D341Med (cell line): ENCODE results near the gene PREP.
"Not testable (repeated sequence)": the region's sequence is repeated elsewhere in the genome, so short reads cannot be mapped to it uniquely, and the experiment has no call there.

Source experiments
- DNase-seq: peaks from one replicate; pipeline ENCODE4 v3.0.0; 2012; ENCODE audit warnings: low spot score

Gene PREP

DNA sequence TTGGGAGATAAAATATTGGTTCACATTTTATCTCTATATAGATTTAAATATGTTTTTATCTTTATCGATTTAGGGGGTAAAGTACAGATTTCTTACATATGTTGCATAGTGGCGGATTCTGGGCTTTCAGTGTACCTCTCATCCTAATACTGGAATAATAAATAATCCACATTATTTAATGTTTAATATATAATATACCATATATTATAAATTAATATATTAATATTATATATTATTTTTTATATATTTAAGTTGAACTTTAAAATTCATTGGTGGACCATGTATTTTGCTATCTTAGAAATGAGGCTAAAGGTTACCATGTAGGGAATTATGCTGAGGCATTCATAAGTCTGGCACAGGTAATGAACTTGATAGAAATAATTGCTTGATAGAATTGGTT lies 133.5 kb downstream of the PREP start:
- DNase-seq = no peak

DNA sequence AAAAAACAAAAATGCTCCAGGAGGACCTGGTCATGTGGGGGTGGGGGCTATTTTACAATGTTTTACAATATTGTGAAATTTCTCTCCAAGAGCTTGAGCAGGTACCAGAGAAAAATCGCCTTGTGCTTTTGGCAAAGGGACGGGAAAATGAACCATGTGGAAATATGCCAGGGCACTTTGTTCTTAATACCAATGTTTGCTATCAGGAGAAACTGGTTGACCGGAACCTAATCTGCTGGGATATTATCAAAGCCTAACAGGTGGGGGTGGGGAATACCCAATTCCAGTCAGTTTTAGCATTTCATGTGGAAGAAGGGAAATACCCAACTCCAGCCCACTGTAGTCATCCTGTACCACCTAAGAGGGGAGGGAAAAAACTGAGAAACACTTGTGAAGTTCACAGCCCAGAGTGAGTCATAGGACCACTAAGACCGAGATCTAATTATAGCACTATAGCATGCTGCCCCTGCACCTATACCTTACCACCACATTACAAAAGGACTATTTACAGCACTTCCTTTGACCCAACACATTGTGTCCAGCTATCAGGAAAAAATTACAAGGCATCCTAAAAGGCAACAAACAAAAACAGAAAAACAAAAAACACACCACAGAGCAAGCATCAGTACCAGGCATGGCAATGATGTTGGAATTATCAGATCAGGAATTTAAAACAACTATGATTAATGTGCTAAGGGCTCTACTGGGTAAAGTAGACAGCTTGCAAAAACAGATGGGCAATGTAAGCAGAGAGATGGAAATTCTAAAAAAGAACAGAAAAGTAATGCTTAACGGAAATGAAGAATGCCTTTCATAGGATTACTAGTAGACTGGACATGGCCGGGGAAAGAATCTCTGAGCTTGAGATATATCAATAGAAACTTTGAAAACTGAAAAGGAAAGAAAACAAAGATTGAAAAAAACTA lies 138.9 kb downstream of the PREP start:
- DNase-seq = no peak

DNA sequence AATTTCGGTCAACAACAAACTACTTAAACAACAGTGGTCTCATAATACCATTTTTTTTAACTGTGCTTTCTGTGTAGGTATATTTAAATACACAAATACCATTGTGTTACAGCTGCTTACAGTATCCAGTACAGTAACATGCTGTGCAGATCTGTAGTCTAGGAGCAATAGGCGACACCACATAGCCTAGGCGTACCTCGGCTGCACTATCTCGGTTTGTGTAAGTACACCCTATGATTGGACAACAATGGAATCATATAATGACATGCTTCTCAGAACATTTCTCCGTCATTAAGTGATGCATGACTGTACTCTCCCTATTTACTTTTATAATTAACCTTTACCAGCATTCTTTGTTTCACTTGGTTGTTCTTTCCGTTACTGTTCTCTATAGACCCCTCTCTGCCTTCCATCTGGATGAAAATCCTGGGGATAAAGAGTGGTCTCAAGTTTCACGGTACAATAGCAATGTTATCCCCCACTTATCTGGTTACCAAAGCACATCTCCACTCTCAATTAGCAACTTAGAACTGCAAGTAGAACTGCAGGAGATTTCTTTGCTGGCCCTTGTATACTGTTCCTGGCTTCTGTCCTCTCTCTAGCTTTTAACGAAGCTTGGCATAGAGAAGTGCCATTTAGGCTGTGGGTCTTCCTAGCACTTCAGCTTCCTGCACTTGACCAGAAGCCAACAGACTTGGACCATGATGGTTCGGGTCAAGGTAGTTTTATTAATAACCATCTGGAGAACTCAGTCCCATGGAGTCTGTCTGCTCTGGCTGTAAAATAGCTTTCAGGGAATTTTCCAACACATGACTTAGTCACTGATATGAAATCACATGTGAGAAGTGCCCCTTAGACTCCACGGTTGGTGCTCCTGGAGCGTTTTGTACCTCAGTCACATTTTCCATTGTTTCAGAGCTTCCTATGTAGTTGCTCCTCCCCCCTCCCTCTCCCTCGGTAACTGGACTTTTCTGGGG lies 142.7 kb downstream of the PREP start:
- DNase-seq = no peak

DNA sequence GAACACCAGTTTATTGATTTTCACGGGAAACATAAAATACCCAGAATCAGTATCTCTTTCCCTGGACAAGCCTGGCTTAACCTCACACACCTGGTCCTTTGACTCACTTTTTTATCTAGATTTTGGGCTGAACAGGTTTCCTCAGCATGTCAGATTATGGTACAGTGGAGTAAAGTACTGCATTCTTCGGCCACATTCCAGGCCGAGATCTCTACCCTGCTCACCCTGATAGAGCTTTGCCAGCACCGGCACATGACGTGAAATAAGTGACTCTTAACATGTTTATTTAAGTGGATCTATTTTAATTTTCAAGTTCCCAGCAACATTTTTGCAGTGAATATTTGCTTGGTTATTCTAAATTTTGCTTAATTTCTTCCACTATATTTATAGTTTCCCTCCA lies 144.1 kb downstream of the PREP start:
- DNase-seq = no peak

DNA sequence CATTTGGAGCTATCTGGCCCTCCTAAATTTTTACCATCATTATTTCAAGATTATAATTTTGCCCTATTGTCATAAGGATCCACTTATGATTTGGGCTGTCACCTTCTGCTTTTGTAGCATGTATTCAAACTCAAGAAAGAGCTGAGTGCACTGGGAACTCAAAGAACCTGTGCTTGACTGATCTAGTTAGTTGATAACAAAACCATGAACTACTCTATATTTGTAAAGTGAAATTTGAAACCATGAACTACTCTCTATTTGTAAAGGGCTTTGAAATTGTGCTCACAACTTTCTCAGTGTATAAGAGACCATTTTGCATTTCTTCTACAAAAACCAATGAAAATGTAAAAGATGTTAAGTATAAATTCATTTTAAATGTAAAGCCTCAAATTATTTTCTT lies 145.5 kb downstream of the PREP start:
- DNase-seq = no peak

DNA sequence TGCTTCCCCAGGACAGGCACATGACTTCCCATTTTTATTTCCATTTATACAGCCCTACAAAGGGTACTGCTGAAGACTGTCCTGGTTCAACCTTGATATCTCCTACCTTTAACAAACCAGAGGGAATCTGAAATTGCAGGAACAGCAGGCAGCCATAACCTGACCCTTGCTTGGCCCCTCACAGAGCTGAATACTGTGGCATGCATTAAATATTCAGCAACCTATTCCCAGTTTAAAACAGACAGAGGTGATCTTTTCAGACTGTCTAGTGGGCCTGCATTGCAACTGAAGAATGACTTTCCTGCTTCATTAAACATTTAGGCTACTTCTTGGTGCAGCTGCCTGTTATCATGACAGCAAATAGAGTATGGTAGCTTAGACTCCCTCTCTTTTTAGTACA lies 146.3 kb downstream of the PREP start:
- no peak for DNase-seq

DNA sequence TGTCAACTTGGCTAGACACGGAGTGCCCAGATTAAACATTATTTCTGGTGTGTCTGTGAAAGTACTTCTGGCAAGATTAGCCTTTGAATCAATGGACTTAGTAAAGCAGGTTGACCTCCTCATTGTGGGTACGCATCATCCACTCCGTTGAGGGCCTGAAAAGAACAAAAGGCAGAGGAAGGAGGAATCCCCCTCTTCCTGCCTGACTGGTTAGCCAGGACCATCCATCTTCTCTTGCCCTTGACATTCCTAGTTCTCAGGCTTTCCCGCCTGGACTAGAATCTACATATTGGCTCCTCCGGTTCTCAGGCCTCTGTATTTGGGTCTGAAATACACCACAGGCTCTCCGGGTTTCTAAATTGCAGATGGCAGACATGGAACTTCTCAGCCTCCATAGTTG lies 149.1 kb downstream of the PREP start:
- no peak for DNase-seq

DNA sequence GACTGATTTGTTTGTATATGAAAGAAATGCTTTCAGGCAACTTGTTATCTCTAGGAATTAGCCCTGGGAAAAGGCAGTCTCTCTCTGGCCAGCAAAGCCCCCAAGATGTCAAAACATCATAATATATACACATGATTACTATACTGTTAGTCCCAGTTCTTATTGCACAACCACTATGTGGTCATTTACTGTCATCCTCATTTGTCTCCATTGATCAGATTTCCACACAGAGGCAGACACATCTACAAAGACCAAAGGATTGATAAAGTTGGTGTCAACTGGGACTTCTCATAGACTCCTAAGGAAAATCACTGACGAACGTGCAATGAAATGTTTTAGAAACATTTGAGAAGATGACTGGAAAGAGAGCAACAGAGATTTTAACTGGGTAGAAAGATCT lies 151.2 kb downstream of the PREP start:
- DNase-seq = no peak

DNA sequence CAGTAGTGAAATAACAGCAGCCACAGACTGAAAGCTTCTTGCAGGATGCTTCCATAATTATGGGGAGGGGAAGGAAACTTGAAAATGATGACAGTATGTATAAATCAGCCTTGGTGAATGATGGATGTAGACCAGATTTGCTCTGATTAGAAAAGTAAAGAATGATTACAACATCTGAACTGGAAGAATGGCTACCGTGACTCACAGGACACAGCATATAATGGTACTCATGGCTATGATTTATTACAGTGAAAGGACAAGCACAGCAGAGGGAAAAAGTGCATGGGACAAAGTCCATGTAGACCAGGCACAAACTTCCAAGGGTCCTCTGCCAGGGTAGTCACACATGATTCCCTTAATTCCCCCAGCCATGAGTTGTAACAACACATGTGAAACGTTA lies 152.3 kb downstream of the PREP start:
- no peak for DNase-seq

DNA sequence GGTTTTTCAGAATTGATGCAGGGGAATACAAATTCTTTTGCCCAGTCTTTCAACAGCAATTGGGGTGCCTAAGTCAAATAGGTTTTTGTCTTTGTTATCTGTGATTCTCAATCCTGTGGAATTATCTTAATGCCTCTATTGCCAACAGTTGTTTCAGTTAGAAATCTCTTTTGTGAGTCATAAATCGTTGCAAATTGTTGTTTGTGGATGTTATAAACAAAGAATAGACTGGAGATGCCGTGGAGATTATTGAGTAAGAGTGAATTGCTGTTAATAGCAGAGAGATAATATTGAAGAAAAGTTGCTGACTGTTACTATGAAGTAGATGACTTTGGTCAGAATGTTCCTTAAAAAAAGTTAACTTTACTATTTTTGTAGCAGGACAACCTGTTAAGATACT lies 159.4 kb downstream of the PREP start:
- no peak for DNase-seq

DNA sequence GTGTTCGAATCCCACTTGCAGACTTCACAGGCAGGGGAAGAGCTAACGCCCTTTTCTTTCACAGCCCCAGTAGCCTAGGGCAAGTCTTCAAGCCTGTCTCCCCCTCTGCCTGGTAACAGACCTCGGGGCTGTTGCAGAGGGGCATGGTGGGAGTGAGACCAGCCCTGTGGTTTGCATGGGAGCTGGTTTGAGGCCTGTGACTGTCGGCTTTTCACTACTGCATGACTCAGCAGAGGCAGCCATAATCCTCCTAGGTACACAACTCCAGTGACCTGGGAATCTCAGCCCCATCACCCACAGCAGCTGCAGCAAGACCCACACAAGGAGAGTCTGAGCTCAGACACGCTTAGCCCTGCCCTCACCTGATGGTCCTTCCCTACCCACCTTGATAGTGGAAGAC lies 167.7 kb downstream of the PREP start:
- no peak for DNase-seq

DNA sequence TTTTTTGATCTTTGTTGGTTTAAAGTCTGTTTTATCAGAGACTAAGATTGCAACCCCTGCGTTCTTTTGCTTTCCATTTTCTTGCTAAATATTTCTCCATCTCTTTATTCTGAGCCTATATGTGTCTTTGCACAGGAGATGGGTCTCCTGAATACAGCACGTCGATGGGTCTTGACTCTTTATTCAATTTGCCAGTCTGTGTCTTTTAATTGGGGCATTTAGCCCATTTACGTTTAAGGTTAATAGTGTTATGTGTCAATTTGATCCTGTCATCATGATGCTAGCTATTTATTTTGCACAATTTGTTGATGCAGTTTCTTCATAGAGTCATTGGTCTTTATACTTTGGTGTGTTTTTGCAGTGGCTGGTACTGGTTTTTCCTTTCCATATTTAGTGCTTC lies 171.1 kb downstream of the PREP start:
- not testable (repeated sequence) for DNase-seq
